ENCODE results near the gene KCNQ1.

The KCNQ1 gene

DNA sequence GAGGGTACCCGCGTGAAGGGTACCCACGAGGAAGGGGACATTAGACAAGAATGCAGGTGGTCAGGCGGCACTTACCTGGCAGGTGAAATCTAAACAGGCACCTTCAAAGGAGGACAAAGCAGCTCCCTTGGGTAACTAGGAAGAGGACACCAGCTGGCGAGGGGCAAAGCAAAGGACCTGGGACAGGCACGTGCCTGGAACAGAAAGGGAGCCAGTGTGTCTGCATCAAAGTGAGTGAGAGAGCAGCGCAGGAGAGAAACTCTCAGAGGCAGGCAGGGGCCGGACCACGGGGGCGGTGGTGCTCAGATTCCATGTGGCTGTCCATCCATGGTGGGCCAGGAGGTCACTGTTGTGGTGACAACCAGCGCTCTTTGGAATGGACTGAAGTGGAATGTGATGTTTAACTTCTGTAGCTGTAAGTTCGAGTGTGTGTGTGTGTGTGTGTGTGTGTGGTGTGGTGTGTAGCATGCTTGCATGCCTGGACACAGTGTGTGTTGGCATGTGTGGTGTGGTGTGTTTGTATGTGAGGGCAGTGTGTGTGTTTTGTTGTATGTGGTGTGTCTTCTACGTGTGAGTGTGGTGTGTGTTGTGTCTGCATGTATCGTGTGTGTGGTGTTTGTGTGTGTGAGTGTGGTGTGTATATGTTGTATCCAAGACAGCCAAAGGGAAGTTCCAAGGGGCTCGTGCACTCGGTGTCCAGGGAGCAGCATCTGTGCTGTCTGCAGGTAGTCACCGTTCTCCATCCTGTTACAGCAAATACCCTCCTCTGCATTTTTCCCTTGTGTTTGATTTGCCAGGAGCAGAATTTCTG lies 354.3 kb downstream of the KCNQ1 start:
- no peak for DNase-seq
- 97% methylated on average over 14 of the region's 17 CpGs for WGBS (ENCODE audit: insufficient coverage)
- Histone ChIP-seq H3K36me3 (ENCODE audit: control insufficient read depth in 4 of 4, insufficient read depth in 4 of 4, low read length in 3 of 4) (no peaks in the 10 kb centered on the region), H3K27ac (ENCODE audit: insufficient read depth in 1 of 2, low read depth in 1 of 2, low read length in 2 of 2, poor library complexity in 1 of 2, severe bottlenecking in 2 of 2) (no peak overlapping the region), H3K4me3 (ENCODE audit: control insufficient read depth in 1 of 7, extremely low read depth in 1 of 7, insufficient read depth in 4 of 7, low read depth in 2 of 7, low read length in 6 of 7) (no peak overlapping the region), H3K9me3 (ENCODE audit: control extremely low read depth in 1 of 5, control insufficient read depth in 4 of 5, insufficient read depth in 2 of 5, low read depth in 1 of 5, low read length in 4 of 5) (peaks cover 0 to 14% (median 8%) of the 10 kb centered on the region in 5 experiments), H3K27me3 (replicated peaks in 2 of 5; ENCODE audit: control insufficient read depth in 4 of 5, insufficient read depth in 5 of 5, low read length in 4 of 5) (no peaks in the 10 kb centered on the region), H3K4me1 (ENCODE audit: control extremely low read depth in 1 of 4, control insufficient read depth in 4 of 4, insufficient read depth in 4 of 4, low read length in 3 of 4) (peaks cover 0 to 17% (median 9%) of the 10 kb centered on the region in 4 experiments)
- ChIA-PET CTCF (interaction anchor here (1.1 to 1.5 kb wide), 3 partner anchors 10 to 29 kb away, joined by 3 to 4 read pairs (median 3); no protein-coding TSS in a partner anchor), POLR2A (no interaction called here)

GRCh38 chr11:2799881-2800654 lies 355.3 kb downstream of the KCNQ1 start:
- 89% methylated on average over 10 of the region's 15 CpGs for WGBS (ENCODE audit: insufficient coverage)
- Histone ChIP-seq H3K36me3 (ENCODE audit: control insufficient read depth in 4 of 4, insufficient read depth in 4 of 4, low read length in 3 of 4) (no peaks in the 10 kb centered on the region), H3K4me1 (ENCODE audit: control extremely low read depth in 1 of 4, control insufficient read depth in 4 of 4, insufficient read depth in 4 of 4, low read length in 3 of 4) (peaks cover 0 to 8% (median under 1%) of the 10 kb centered on the region in 4 experiments), H3K27me3 (replicated peaks in 2 of 5; ENCODE audit: control insufficient read depth in 4 of 5, insufficient read depth in 5 of 5, low read length in 4 of 5) (no peaks in the 10 kb centered on the region), H3K27ac (ENCODE audit: insufficient read depth in 1 of 2, low read depth in 1 of 2, low read length in 2 of 2, poor library complexity in 1 of 2, severe bottlenecking in 2 of 2) (no peak overlapping the region), H3K4me3 (ENCODE audit: control insufficient read depth in 1 of 7, extremely low read depth in 1 of 7, insufficient read depth in 4 of 7, low read depth in 2 of 7, low read length in 6 of 7) (no peak overlapping the region), H3K9me3 (ENCODE audit: control extremely low read depth in 1 of 5, control insufficient read depth in 4 of 5, insufficient read depth in 2 of 5, low read depth in 1 of 5, low read length in 4 of 5) (peaks cover 0 to 14% (median 8%) of the 10 kb centered on the region in 5 experiments)
- no peak for DNase-seq
- POLR2A ChIA-PET: no interaction called here
- CTCF ChIA-PET: interaction anchor here (0.8 kb wide), 1 partner anchor 267 kb away, joined by 4 read pairs; no protein-coding TSS in a partner anchor

DNA sequence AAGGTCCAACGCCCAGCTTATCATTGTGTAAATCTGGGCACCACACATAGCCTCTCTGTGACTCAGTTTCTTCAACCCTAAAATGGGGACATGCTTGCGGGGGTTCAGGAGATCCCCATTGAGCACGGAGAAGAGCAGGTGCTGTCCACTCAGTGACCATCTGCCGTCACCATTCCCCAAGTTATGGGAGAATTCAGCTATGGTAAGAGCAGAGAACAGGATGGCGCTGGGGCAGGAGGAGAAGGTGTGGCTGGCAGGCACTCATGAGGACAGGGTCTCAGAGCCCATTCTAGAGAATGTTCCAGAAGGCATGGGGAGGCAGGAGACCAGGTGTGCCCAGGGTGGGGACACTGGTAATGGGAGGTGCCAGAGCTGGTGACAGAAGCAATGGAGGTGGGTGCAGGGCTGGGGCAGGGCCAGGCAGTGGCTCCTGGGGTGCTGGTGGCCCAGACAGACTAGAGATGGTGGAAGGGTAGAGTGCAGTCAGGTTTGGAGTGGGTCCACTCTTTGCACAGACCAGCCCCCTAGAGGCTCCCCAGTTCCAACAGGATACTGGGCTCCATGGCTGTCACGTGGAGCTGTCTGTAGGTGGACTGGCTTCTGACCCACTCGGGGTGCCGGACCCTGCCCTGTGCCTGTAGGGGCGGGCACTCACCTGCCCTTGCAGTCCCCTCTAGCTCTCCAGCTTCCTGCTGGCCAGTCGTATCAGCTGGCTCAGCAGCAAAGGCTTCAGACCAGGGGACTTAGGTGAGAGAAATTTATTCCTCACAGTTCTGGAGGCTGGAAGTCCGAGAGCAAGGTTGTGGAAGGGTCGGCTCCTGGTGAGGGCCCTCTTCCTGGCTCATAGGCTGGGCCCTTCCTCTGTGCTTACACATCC lies 356.1 kb downstream of the KCNQ1 start:
- over 99% methylated on average over 9 of the region's 12 CpGs for WGBS (ENCODE audit: insufficient coverage)
- H3K27ac ChIP-seq (ENCODE audit: insufficient read depth in 1 of 2, low read depth in 1 of 2, low read length in 2 of 2, poor library complexity in 1 of 2, severe bottlenecking in 2 of 2): no peak overlapping the region
- no peak for DNase-seq
- no peak overlapping the region for H3K4me3 ChIP-seq (ENCODE audit: control insufficient read depth in 1 of 7, extremely low read depth in 1 of 7, insufficient read depth in 4 of 7, low read depth in 2 of 7, low read length in 6 of 7)
- no peaks in the 10 kb centered on the region for H3K27me3 ChIP-seq (replicated peaks in 2 of 5; ENCODE audit: control insufficient read depth in 4 of 5, insufficient read depth in 5 of 5, low read length in 4 of 5)
- peaks cover 0 to 14% (median 8%) of the 10 kb centered on the region in 5 experiments for H3K9me3 ChIP-seq (ENCODE audit: control extremely low read depth in 1 of 5, control insufficient read depth in 4 of 5, insufficient read depth in 2 of 5, low read depth in 1 of 5, low read length in 4 of 5)
- peaks cover 0 to 4% (median 0%) of the 10 kb centered on the region in 4 experiments for H3K4me1 ChIP-seq (ENCODE audit: control extremely low read depth in 1 of 4, control insufficient read depth in 4 of 4, insufficient read depth in 4 of 4, low read length in 3 of 4)
- CTCF ChIA-PET: interaction anchor here (0.8 to 1.6 kb wide), 3 partner anchors 9 to 267 kb away, joined by 3 to 4 read pairs (median 3); no protein-coding TSS in a partner anchor
- H3K36me3 ChIP-seq (ENCODE audit: control insufficient read depth in 4 of 4, insufficient read depth in 4 of 4, low read length in 3 of 4): no peaks in the 10 kb centered on the region
- POLR2A ChIA-PET: interaction anchor here (0.5 kb wide), 1 partner anchor 81 kb away, joined by 3 read pairs; no protein-coding TSS in a partner anchor

GRCh38 chr11:2801711-2802388 lies 357.0 kb downstream of the KCNQ1 start:
- H3K27ac ChIP-seq (ENCODE audit: insufficient read depth in 1 of 2, low read depth in 1 of 2, low read length in 2 of 2, poor library complexity in 1 of 2, severe bottlenecking in 2 of 2): no peak overlapping the region
- DNase-seq: no peak
- CTCF ChIA-PET: interaction anchor here (0.6 to 1.7 kb wide), 4 partner anchors 8 to 24 kb away, joined by 3 to 4 read pairs (median 3); no protein-coding TSS in a partner anchor
- no peaks in the 10 kb centered on the region for H3K36me3 ChIP-seq (ENCODE audit: control insufficient read depth in 4 of 4, insufficient read depth in 4 of 4, low read length in 3 of 4)
- 95% methylated on average over 20 of the region's 22 CpGs for WGBS (ENCODE audit: insufficient coverage)
- peaks cover 0 to 4% (median 0%) of the 10 kb centered on the region in 4 experiments for H3K4me1 ChIP-seq (ENCODE audit: control extremely low read depth in 1 of 4, control insufficient read depth in 4 of 4, insufficient read depth in 4 of 4, low read length in 3 of 4)
- H3K4me3 ChIP-seq (ENCODE audit: control insufficient read depth in 1 of 7, extremely low read depth in 1 of 7, insufficient read depth in 4 of 7, low read depth in 2 of 7, low read length in 6 of 7): no peak overlapping the region
- H3K27me3 ChIP-seq (replicated peaks in 2 of 5; ENCODE audit: control insufficient read depth in 4 of 5, insufficient read depth in 5 of 5, low read length in 4 of 5): no peaks in the 10 kb centered on the region
- POLR2A ChIA-PET: no interaction called here
- peaks cover 0 to 14% (median 5%) of the 10 kb centered on the region in 5 experiments for H3K9me3 ChIP-seq (ENCODE audit: control extremely low read depth in 1 of 5, control insufficient read depth in 4 of 5, insufficient read depth in 2 of 5, low read depth in 1 of 5, low read length in 4 of 5)

DNA sequence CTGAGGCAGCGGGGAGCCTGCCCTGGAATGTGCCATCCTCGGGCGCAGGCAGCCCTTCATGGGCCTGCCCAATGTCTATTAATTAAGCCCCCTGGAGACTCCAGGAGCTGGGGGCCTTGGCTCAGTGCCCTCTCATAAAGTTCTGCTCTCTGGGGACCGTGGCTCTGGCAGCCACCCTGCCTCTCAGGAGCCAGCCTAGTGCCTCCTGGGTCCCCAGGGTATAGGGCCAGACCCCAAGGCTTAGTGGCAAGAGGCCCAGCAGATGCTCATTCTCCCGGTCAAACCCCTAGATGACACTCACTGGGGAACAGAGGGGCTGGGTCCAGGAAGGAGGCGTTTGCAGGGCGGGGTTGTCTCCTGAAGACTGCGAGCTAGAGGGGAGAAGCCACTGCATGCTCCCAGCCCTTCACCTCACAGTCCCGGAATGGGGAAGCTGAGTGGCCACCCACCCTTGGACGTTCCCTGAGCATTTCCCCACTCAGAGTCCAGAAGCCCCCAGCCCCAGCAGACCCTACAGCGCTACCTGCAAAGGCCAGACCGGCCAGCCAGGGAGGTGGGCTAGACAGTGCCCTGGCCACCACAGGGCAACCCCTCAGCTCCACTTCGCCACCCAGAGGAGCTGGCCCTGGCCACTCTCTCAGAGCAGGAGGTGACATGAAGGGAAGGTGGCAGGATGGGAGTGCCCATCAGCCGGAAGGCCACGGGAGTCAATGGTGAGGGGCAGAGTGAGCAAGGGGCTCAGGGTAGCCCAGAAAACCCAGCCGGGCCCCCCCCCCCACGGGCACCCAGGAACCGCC lies 357.8 kb downstream of the KCNQ1 start:
- H3K9me3 ChIP-seq (ENCODE audit: control extremely low read depth in 1 of 5, control insufficient read depth in 4 of 5, insufficient read depth in 2 of 5, low read depth in 1 of 5, low read length in 4 of 5): peaks cover 0 to 14% (median 5%) of the 10 kb centered on the region in 5 experiments
- no peak overlapping the region for H3K4me3 ChIP-seq (ENCODE audit: control insufficient read depth in 1 of 7, extremely low read depth in 1 of 7, insufficient read depth in 4 of 7, low read depth in 2 of 7, low read length in 6 of 7)
- ChIA-PET CTCF (interaction anchor here (0.6 to 1.7 kb wide), 4 partner anchors 13 to 86 kb away, joined by 3 to 4 read pairs (median 3); no protein-coding TSS in a partner anchor), POLR2A (no interaction called here)
- H3K36me3 ChIP-seq (ENCODE audit: control insufficient read depth in 4 of 4, insufficient read depth in 4 of 4, low read length in 3 of 4): no peaks in the 10 kb centered on the region
- no peak for DNase-seq
- 93% methylated on average over 16 of the region's 18 CpGs for WGBS (ENCODE audit: insufficient coverage)
- peaks cover 0 to under 1% (median 0%) of the 10 kb centered on the region in 4 experiments for H3K4me1 ChIP-seq (ENCODE audit: control extremely low read depth in 1 of 4, control insufficient read depth in 4 of 4, insufficient read depth in 4 of 4, low read length in 3 of 4)
- H3K27ac ChIP-seq (ENCODE audit: insufficient read depth in 1 of 2, low read depth in 1 of 2, low read length in 2 of 2, poor library complexity in 1 of 2, severe bottlenecking in 2 of 2): no peak overlapping the region
- no peaks in the 10 kb centered on the region for H3K27me3 ChIP-seq (replicated peaks in 2 of 5; ENCODE audit: control insufficient read depth in 4 of 5, insufficient read depth in 5 of 5, low read length in 4 of 5)

Measured in common myeloid progenitor, CD34-positive (primary cell).